NCI-H748 treated with DMSO at 0.1 percent for 48 hours (cell line): ENCODE results near the gene MAGI1.

Experiments used
- DNase-seq: peaks from one replicate; lab custom pipeline; 2025; lab: John Stamatoyannopoulos, UW

Gene MAGI1

DNA sequence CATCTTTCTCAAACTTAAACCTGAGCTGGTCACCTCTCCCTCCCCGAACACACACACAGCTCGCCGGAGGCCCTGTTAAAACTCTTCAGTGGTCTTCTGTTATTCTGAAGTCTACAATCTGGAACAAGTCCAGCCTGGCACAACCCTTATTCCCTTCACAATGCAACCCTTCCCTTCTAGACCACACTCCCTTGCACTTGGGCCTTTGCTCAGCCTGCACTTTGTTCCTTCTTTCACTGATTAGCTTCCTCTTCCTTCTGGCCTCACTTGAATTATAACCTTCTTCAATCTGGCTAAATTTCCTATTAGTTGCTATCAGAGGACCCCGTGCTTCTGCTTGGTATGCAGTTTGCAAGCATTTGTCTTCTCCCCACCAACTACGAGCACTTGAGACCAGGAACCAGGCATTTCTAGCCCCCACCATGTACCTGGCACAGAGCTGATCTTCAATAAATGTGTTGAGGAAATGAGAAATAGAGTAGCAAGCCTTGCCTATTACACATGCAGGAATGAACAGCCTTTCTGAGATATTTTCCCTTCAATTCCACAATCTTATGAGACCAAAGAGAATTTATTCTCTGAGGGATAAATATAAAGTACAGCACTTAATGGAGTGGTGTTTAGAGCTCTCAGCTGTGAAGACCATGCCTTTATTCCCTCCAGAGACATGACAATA lies 687.8 kb downstream of the MAGI1 start:
- DNase-seq = no peak

DNA sequence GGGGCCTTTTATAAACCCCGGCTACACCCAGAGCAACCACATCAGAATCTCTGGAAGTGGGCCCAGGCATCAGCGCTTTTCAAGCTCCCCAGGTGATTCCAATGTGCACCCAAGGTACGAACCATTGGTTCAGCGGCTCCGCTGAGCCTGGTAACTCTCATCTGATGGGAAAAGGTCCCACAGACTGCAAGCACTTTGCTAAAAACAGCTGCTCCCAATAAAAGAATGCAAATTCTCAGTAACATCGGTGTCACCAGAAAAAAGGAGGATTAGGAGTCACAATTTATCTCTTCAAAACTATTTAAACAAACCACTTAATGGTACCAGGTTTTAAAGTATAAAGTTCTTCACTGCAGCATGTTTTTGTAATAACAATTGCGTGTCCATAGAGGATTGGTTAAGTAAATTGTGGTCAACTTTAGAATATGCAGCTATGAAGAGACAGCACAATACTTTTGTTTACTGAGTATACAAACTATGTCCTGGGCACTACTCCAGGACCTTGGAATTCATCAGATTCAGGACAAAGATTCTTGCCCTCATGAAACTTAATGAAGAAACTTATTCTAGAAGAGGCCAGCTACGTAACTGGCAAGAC lies 690.2 kb downstream of the MAGI1 start:
- no peak for DNase-seq

DNA sequence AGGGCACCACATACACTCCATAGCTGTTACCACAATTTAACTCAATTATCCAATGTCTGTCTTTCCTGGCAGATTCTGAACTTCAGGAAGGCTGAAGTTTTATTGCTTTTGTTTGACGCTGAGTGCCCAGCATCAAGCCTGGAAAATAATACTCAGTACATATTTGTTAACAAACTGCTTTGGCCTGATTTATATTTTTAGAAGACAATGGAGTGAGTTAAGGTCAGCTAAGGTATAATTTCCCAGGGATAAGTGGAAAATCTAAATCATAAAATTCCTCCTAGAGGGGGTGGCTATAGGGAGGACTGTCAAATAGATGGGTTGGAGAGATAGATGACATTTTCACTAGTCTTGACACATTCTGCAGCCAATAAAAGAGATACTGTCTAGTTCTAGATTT lies 691.6 kb downstream of the MAGI1 start:
- no peak for DNase-seq

DNA sequence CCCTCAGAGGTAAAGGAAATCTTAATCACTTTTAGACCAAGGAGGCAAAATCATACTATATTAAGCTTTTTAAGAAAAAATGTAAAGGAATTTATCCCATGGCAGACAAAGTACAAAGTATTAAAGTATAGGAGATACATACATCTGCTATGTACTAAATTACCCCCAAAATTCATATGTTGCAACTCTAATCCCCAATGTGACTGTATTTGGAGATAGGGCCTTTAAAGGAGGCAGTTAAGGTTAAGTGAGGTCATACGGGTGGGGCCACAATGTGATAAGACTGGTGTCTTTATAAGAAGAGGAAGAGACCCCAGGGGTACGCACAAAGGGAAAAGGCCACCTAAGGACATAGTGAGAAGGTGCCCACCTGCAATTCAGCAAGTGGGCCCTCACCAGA lies 693.9 kb downstream of the MAGI1 start:
- no peak for DNase-seq

DNA sequence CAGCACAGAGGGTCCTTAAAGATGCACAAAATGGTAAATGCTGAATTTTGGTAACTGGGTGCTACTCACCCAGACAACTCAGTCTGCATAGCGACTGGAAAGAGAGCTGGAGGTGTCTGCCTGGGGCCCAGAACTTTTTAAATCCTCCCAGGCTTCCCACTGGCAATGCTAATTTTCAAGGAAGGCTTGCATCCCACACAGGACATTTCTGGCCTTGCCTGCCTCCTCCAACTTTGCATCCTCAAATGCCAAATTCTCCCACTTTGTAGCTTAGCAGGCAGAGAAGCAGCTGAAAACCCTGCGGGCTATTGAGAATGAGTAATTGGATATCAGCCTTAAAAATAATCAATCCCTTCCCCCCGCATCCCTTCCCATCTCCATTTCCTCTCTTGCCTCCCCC lies 694.3 kb downstream of the MAGI1 start:
- no peak for DNase-seq

DNA sequence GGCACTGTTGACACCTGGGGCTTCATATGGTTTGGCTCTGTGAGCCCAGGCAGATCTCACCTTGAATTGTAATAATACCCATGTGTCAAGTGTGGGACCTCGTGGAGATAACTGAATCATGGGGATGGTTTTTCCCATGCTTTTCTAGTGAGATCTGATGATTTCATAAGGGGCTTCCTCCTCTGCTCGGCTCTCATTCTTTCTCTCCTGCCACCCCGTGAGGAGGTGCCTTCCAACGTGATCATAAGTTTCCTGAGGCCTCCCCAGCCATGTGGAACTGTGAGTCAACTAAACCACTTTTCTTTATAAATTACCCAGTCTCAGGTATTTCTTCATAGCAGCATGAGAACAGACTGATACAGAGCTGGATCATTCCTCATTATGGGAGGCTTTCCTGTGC lies 695.0 kb downstream of the MAGI1 start:
- DNase-seq = no peak

DNA sequence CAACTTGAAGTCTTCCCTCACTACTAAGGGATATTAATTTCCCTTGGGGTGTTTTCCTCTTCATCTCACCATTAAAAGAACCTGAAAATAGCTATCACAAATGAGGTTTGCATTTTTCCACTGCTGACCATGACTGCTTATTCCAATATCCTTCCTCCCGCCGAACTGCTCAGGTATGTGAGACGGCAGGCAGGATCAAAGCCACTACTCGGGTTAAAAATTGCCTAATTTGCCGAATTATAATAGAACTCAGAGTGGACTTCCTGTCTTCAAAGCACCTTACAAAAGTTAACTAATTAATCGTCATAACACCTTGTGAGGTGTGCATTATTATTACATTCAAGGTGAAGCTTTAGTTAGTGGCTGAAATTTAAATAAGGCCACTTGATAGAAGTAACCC lies 695.7 kb downstream of the MAGI1 start:
- DNase-seq = no peak

DNA sequence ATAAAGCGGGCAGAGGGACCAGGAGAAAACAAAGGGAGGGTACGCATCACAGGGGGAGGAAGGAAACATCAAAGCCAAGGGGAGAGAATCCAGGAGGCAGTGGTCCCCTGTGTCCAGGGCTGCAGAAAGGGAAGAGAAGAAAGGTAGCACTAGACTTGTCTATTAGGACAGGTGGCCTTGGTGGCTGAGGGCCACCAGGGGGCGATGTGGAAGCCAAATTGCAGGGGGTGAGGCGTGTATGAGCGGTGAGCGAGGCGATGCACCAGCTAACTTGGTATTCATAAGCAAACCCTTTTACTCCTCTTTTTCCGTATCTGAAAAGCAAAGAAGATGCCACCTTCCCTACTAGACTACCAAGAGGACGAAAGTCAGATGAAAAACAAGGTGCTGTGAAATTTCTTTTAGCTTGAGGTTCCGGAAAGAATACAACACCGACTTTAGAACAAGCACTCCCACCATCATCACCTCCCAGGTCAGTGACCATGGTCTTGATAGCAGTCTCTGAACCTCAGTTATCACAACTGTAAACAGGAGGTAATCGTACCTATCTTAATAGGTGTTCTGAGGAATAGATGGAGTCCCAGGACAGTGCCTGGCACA lies 696.5 kb downstream of the MAGI1 start:
- DNase-seq = peak; percentile 4

DNA sequence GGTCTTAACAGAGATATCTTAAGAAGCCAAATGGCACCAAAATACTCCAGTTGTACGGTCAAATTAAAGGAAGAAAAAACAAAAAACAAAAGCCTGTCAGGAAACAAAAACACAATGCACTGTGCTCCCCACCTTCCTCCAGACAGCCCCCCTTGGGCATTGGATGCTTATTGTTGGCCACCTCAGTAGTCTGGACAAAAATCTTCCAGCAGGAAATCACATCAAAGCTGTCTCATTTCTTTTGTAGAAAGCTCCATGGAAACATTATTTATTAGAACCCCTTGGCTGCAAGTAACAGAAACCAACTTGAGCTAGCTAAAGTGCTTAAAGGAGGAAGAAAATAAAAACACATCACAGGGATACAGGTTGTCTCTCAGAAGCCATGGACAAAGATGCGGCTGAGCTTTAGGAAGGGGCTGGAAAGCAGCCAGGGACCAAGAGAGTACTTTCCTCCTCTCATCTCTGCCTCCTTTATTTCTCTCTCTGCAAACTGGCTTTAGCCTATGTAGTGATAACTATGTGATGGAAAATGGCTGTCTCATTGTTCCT lies 699.5 kb downstream of the MAGI1 start:
- no peak for DNase-seq

DNA sequence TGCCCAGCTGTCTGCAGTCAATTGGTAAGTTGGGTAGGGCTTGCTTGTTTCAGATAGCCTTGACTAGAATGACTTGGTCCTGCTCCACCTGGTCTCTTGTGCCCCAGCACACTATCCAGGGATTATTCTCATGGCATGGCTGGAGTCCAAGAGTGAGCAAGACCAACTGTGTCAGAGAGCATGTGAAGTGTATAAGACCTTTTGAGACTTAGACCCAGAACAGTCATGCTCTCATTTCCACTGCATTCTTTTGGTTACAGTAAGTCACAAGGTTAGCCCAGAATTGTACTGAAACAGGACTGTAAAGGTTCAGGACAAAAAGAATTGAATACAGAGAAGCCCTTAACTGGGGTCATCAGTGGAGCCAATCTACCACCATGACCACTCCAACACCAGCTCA lies 700.1 kb downstream of the MAGI1 start:
- DNase-seq = no peak

DNA sequence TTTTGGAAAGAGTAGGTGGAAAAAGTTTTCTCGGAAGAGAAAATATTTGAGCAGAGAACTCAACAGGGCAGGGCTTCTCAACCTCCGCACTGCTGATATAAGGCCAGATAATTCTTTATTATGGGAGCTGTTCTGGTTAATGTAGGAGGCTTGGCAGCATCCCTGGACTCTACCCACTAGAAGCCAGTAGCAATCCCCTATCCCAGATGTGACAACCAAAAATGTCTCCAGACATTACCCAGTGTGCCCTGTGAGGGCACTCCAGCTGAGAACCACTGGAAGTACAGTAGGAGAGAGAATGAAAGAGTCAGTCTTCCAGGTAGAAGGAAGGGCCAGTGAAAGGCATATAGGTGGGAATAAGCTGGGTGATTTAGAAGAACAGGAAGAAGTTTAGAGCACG lies 703.1 kb downstream of the MAGI1 start:
- no peak for DNase-seq

DNA sequence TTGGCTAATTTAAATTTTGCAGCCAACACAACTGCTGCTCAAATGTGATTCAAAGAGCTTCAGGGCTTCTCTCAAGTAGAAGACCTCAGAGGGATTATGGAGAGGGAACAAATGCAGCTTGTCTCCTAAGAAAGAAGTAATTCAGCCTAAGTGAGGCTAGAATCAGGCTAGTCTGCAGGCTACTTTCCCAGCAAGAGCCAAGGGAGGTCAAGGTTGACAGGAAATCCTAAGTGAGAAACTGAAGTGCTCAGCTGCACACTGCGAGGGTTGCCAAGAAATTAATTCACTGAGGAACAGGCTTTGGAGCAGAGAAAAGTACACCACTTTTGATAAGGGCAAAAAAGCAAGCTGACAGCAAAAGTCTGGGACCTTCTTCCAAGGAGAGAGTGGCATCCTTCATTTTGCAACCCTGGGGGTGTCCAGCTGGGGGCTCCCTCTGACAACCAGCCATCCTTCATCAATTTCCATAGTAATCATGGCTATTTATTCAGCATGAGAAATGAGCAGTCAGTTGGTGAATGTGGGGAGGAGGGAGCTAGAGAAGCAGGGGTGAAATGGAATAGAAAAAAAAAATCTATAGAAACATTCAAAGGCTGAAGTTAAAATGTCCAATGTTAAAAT lies 704.6 kb downstream of the MAGI1 start:
- DNase-seq = no peak

DNA sequence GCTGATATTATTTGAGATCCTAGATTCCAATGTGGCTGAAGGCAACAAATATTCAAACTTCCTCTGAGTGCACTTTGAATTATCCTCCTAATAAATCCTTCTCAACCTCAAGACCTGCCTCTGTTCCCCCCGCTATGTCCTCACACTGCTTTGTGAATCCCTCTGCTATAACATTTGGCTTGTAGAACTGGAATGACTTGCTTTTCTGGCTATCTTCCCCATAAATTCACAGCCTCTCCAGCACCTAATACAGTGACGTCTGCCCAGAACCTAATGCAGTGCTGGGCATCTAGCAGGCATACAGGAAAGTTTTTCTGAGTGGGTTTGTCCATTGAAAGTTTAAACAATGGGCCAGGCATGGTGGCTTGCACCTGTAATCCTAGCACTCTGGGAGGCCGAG lies 707.0 kb downstream of the MAGI1 start:
- no peak for DNase-seq

DNA sequence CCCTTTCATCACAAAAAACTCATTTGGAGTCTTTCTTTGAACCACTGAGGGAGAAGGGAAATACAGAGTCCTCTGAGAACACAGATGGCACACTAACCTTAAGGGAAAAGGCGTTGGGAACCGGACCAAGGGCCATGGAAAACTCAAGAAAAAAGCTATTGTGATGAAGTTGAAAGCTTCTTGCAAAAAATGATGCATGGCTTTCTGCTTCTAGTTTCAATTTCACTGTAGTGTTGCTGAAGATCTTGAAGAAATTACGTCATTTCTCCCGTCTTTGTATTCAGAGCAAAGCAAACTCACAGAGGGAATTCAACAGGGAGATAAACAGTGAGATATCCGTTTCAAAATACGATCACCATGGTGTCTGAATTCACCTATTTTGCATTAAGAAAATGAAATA lies 708.6 kb downstream of the MAGI1 start:
- no peak for DNase-seq

DNA sequence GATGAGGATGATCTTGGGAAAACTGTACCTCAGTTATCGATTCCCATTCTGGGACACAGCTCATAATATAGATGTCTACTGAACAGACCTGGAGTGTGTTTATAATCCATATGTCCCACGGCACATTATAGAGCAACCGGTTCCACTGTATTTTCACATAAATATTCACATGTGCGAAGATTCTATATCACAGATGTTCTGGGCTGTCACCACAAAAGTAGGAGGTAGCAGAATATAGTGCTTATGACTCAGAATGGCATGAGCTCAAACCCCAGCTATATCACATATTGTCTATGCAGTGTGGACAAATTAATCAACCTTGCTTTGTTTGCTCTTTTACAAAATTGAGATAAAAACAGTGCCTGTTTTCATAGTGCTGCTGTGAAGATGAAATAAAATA lies 710.6 kb downstream of the MAGI1 start:
- DNase-seq = no peak

DNA sequence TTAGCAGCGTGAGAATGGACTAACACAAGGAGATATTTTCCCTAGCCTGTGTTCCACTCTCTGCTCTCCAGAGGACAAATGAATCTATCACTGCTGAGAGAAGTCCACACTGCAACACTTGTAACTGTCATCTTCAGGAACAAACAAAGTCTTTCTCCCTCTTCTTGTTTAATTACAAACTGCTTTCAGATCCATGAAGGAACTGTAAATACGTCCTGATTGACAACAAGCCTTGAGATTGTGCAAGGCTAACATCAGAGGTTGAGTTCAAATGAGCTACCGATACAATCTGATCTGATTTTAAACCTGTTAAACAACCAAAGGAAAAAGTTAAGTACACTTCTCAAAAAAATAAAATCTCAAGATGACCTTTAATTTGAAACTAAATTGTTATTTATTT lies 712.1 kb downstream of the MAGI1 start:
- no peak for DNase-seq

DNA sequence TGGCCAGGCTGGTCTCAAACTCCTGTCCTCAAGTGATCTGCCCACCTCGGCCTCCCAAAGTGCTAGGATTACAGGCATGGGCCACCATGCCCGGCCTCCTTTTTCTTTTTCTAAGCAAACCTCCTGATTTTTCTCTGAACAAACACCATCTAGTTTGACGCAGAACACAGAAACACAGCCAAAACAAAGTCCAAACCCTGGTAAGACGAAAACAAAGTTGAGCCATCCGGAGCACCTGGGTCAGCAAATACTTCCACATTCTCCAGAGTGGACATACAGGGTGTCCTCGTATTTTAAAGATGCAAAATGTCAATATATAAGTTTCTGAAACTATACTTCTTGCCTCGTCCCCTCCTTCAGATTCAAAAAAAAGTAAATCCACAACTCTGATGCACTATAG lies 715.8 kb downstream of the MAGI1 start:
- no peak for DNase-seq

DNA sequence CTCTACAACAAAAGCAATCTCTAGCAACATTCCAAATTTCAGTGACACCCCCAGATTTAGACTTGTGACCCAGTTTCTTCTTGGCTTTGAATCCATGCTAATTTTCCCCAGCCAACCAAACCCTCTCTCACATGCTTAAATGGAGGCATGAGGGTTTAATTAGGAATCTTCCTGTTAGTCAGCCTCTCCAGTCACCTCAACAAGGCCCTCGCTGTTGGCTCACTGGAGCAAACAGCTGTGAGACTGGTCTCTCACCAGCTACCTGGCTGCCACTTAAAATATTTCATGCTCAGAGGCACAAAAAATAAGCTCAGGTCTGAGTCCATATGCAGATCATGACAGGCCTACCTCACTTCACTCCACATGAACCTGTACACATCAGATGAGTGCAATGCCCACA lies 720.5 kb downstream of the MAGI1 start:
- DNase-seq = no peak

DNA sequence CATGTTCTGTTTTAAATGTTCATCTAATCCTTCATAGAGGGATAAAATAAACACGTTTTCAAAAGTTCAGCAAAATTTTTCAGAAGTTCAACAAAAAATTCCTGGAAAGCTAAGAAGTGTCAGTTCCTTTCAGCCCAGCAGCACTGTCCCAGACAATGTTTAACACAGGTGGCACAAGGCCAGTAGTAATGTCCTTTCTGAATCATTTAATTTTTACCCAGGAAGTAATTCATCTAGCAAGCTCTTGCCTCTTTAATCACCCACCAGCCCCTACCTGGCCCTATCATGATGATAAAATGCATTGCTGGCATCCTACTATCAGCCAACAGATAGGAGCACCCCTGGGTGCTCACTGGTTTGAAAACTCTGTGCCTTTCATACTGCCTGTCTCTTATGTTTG lies 723.8 kb downstream of the MAGI1 start:
- DNase-seq = no peak

DNA sequence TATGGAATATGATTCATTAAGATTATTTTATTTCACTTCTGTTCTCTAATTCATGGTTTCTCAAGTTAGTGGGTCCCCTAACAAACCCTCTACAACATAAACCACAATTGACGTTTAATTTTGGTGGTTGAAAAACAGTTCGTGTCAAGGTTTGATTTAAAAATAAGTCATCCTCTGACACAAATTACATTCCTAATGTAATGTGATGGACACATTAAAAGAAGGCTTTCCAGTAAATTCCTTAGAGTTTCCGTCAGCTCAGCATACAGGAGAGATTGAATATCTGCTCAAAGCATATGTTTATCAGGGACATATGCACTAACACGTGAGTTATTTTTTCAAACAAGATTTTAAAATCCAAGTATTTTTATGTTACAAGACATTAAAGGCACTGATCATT lies 724.4 kb downstream of the MAGI1 start:
- no peak for DNase-seq

DNA sequence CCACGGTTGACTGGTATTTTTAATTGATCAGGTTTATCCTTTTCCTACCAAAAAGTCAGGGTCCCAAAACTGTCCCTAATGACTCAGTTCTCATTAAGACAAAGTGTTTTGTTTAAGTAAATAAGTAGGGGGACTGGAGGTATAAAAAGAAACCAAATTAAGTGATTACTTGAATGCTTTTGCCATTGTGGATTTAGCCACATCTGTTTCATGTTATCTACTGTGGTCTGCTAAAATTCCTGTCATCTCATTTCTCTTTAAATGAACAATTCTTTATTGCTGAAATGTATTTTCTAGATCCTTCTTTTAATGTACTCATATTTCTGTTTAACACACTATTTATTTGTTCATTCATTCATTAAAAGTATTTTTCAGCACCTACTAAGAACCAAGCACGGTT lies 725.1 kb downstream of the MAGI1 start:
- no peak for DNase-seq

DNA sequence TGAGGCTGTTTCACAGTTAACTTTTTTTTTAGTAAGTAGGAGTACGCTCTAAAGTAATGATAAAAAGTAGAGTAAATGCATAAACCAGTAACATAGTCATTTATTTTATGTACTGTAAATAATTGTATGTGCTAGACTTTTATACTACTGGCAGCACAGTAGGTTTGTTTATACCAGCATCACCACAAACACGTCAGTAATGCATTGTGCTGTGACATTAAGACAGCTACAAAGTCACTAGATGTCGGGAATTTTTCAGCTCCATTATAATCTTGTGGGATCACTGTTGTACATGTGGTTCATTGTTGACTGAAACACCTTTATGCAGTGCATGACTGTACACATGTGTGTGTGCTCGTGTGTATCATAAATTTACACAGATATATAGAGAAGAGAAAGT lies 732.9 kb downstream of the MAGI1 start:
- no peak for DNase-seq
